ENCODE data around the gene MANSC1.

DNA sequence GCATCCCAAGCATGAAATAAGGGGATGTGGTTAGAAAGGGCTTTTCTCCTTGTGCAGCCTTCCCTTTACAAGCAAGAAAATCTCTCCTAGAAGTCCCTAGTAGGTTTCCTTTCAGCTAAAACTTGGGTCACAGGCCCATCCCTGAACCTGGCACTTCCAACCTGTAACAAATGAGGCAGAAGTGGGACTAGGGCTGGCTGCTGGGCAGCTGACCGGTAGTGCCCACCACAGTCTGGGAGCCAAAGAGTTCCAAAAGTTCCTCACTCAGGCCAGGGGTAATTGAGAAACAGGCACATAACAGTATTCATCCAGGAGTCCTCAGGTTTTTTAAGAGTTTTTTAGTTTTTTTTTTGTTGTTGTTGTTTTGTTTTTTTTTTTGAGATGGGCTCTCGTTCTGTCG, 23.8 kb downstream of the MANSC1 start:
- no peak for TF ChIP-seq TAF1 (IDR thresholded peaks at IDR 0.05; ENCODE audit: borderline replicate concordance, low read depth, low read length)
- no peak for TF ChIP-seq POLR2AphosphoS5 (IDR thresholded peaks at IDR 0.05; ENCODE audit: low read depth, low read length)
- TF ChIP-seq POLR2A (IDR thresholded peaks at IDR 0.05; ENCODE audit: low read depth, low read length) = no peak

All from GM12892 (cell line).